ENCODE measurements around the gene KLHL29. TPM values are rescaled to one million over a fixed set of nuclear protein-coding genes. Genes with fewer than 3 reads are reported as not detected.

KLHL29 gene
- total RNA-seq, 1 experiment from 2014 or later = 12.2 TPM

DNA sequence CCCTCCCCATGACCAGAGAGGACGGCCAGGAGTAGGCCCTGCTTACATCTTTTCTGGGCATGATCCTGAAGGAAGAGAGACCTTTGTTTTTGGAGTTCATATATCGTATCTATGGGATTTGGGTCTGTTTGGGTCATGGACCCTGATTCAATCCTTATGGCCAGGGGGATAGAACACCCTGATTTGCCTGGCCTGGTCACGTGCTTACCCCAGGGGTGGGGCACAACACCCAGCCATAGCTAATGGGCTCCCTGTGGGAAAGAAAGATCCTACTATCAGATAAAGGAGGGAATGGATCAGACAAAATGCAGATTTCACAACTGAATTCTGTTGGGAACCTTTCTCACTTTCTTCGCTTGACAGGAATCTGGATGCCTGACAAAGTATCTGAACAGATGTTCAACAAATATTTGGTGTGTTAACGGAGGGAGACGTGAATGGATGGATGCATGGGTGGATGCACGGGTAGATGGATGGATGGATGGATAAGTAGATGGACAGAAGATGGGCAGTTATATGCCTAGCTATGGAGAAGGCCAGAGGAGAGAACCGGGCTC lies 155.9 kb downstream of the KLHL29 start:
- TF ChIP-seq, protein P1, sequence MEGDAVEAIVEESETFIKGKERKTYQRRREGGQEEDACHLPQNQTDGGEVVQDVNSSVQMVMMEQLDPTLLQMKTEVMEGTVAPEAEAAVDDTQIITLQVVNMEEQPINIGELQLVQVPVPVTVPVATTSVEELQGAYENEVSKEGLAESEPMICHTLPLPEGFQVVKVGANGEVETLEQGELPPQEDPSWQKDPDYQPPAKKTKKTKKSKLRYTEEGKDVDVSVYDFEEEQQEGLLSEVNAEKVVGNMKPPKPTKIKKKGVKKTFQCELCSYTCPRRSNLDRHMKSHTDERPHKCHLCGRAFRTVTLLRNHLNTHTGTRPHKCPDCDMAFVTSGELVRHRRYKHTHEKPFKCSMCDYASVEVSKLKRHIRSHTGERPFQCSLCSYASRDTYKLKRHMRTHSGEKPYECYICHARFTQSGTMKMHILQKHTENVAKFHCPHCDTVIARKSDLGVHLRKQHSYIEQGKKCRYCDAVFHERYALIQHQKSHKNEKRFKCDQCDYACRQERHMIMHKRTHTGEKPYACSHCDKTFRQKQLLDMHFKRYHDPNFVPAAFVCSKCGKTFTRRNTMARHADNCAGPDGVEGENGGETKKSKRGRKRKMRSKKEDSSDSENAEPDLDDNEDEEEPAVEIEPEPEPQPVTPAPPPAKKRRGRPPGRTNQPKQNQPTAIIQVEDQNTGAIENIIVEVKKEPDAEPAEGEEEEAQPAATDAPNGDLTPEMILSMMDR (conservative IDR thresholded peaks at IDR 0.05; ENCODE audit: low read depth, low read length) = no peak
- TF ChIP-seq EZH2 (IDR thresholded peaks at IDR 0.05; ENCODE audit: borderline replicate concordance, low read depth, low read length, poor library complexity, severe bottlenecking) = no peak
- H3K4me1 ChIP-seq (ENCODE audit: insufficient read depth, low read length, poor library complexity, severe bottlenecking) = peaks cover 40% of the 10 kb centered on the region
- intact Hi-C loops (cut with micrococcal nuclease; ENCODE audit: unreplicated experiment) = no loop called here
- BruUV-seq (replicated peaks) = no TSS peak
- CTCF ChIA-PET = interaction anchor here (0.6 kb wide), 1 partner anchor 79 kb away, joined by 4 read pairs; no protein-coding TSS in a partner anchor
- no peaks in the 10 kb centered on the region for H3K9me3 ChIP-seq (ENCODE audit: low read depth, low read length, poor library complexity, severe bottlenecking)
- H3K27me3 ChIP-seq (replicated peaks; ENCODE audit: insufficient read depth, low read depth, low read length, poor library complexity) = no peaks in the 10 kb centered on the region
- H3K36me3 ChIP-seq (ENCODE audit: insufficient read depth, low read length, poor library complexity, severe bottlenecking) = no peaks in the 10 kb centered on the region
- peak overlapping the region; percentile 72 for H3K27ac ChIP-seq (ENCODE audit: low read depth, low read length, poor library complexity, severe bottlenecking)
- no peak overlapping the region for H3K4me3 ChIP-seq (ENCODE audit: low read depth, low read length, poor library complexity, severe bottlenecking)
- POLR2A ChIA-PET (ENCODE audit: low non-redundant PET) = no interaction called here
- no peak for DNase-seq (ENCODE audit: low spot score)

GRCh38 chr2:23541503-23542229 lies 156.7 kb downstream of the KLHL29 start:
- Histone ChIP-seq H3K9me3 (ENCODE audit: low read depth, low read length, poor library complexity, severe bottlenecking) (no peaks in the 10 kb centered on the region), H3K27me3 (replicated peaks; ENCODE audit: insufficient read depth, low read depth, low read length, poor library complexity) (no peaks in the 10 kb centered on the region), H3K27ac (ENCODE audit: low read depth, low read length, poor library complexity, severe bottlenecking) (peak overlapping the region; percentile 72), H3K4me1 (ENCODE audit: insufficient read depth, low read length, poor library complexity, severe bottlenecking) (peaks cover 40% of the 10 kb centered on the region), H3K36me3 (ENCODE audit: insufficient read depth, low read length, poor library complexity, severe bottlenecking) (no peaks in the 10 kb centered on the region), H3K4me3 (ENCODE audit: low read depth, low read length, poor library complexity, severe bottlenecking) (no peak overlapping the region)
- ChIA-PET CTCF (interaction anchor here (0.6 kb wide), 1 partner anchor 78 kb away, joined by 4 read pairs; no protein-coding TSS in a partner anchor), POLR2A (ENCODE audit: low non-redundant PET) (no interaction called here)
- no TSS peak for BruUV-seq (replicated peaks)
- DNase-seq (ENCODE audit: low spot score) = peak; percentile 89
- intact Hi-C loops (cut with micrococcal nuclease; ENCODE audit: unreplicated experiment) = no loop called here
- no peak for TF ChIP-seq EZH2 (IDR thresholded peaks at IDR 0.05; ENCODE audit: borderline replicate concordance, low read depth, low read length, poor library complexity, severe bottlenecking)
- TF ChIP-seq, protein P1 (conservative IDR thresholded peaks at IDR 0.05; ENCODE audit: low read depth, low read length) = no peak

GRCh38 chr2:23542230-23542789 lies 157.3 kb downstream of the KLHL29 start:
- TF ChIP-seq, protein P1 (conservative IDR thresholded peaks at IDR 0.05; ENCODE audit: low read depth, low read length) = no peak
- TF ChIP-seq EZH2 (IDR thresholded peaks at IDR 0.05; ENCODE audit: borderline replicate concordance, low read depth, low read length, poor library complexity, severe bottlenecking) = no peak
- intact Hi-C loops (cut with micrococcal nuclease; ENCODE audit: unreplicated experiment) = no loop called here
- no peaks in the 10 kb centered on the region for H3K9me3 ChIP-seq (ENCODE audit: low read depth, low read length, poor library complexity, severe bottlenecking)
- H3K36me3 ChIP-seq (ENCODE audit: insufficient read depth, low read length, poor library complexity, severe bottlenecking) = no peaks in the 10 kb centered on the region
- ChIA-PET CTCF (no interaction called here), POLR2A (ENCODE audit: low non-redundant PET) (no interaction called here)
- peak overlapping the region; percentile 72 for H3K27ac ChIP-seq (ENCODE audit: low read depth, low read length, poor library complexity, severe bottlenecking)
- no TSS peak for BruUV-seq (replicated peaks)
- peaks cover 40% of the 10 kb centered on the region for H3K4me1 ChIP-seq (ENCODE audit: insufficient read depth, low read length, poor library complexity, severe bottlenecking)
- no peaks in the 10 kb centered on the region for H3K27me3 ChIP-seq (replicated peaks; ENCODE audit: insufficient read depth, low read depth, low read length, poor library complexity)
- H3K4me3 ChIP-seq (ENCODE audit: low read depth, low read length, poor library complexity, severe bottlenecking) = no peak overlapping the region
- DNase-seq (ENCODE audit: low spot score) = no peak
